Stomach (tissue), 9 donors: ENCODE measurements around the gene GATA6. TPM values are rescaled to one million over a fixed set of nuclear protein-coding genes. Genes with fewer than 3 reads are reported as not detected.

Source experiments
- DNase-seq, 2 donors: peaks; one replicate each; pipeline versions ENCODE4 v3.0.0 to v3.0.0-alpha.2; 2013 to 2019
- H3K27ac ChIP-seq, 5 donors: fragments of 200-600 bp in 4 of 5; sonication (generic) in 4 of 5; one replicate each; pipeline ENCODE4 v1.5.1; 2013 to 2019; ENCODE audit warnings: mild to moderate bottlenecking in 1 of 5, moderate library complexity in 1 of 5
- H3K27me3 ChIP-seq, 3 donors: fragments of 200-600 bp; sonication (generic); one replicate each; pipeline ENCODE4 v1.5.1; 2017 to 2019; ENCODE audit warnings: mixed run types in 1 of 3
- H3K36me3 ChIP-seq, 4 donors: fragments of 200-600 bp; sonication (generic); 1 replicate in 3 of 4; 2 replicates in 1 of 4; pipeline ENCODE4 v1.5.1; 2016 to 2019
- H3K4me1 ChIP-seq, 4 donors: fragments of 200-600 bp; sonication (generic); one replicate each; pipeline ENCODE4 v1.5.1; 2016 to 2019
- H3K4me3 ChIP-seq, 4 donors: fragments of 200-600 bp; sonication (generic) in 3 of 4; one replicate each; pipeline ENCODE4 v1.5.1; 2016 to 2019; ENCODE audit warnings: mild to moderate bottlenecking in 1 of 4
- H3K9me3 ChIP-seq, 4 donors: fragments of 200-600 bp; sonication (generic); one replicate each; pipeline ENCODE4 v1.5.1; 2016 to 2019
- EP300 ChIP-seq: sonication (generic); formaldehyde crosslinking; IDR thresholded peaks from one replicate; pipeline ENCODE4 v1.6.1; 2017; ENCODE audit warnings: antibody characterized with exemption
- POLR2A ChIP-seq, 4 donors: fragments of 450-650 bp; IDR thresholded peaks; one replicate each; pipeline ENCODE4 v1.6.1; 2016; ENCODE audit warnings: antibody characterized with exemption in 4 of 4, control low read depth in 2 of 4, mild to moderate bottlenecking in 1 of 4, moderate library complexity in 1 of 4
- POLR2AphosphoS5 ChIP-seq, 3 donors: sonication (generic); formaldehyde crosslinking; IDR thresholded peaks; one replicate each; pipeline ENCODE4 v1.6.1; 2016; ENCODE audit warnings: antibody characterized with exemption in 3 of 3
- WGBS, 5 donors: extraction: QIAGEN DNeasy Blood & Tissue Kit in 3 of 5; methylation state at CpG; one replicate each; pipeline versions ENCODE4 v1.1.5 to v1.1.7; 2013 to 2018; 5-methylcytosine and 5-hydroxymethylcytosine counted together
- intact Hi-C: fragments of 100-400 bp; cut with DNase I; formaldehyde crosslinking; loops from one replicate; pipeline ENCODE4 v1.15.1; 2023; ENCODE audit warnings: low total_unique reads
- polyA plus RNA-seq, 3 donors: library from polyadenylated mRNA; stranded (reverse); fragments of 200-250 nt; gene quantifications; one replicate each; pipeline ENCODE4 v1.2.3, GENCODE V29; 2013
- total RNA-seq, 5 donors: library from RNA; depleted of rRNA; stranded (reverse); fragments of >200 nt; gene quantifications; one replicate each; pipeline versions ENCODE4 v1.1.0 to v1.2.3, GENCODE V29; 2014 to 2016
- TF ChIP-seq, protein P1 (sequence below), 7 experiments: fragments of 450-650 bp in 4 of 7; fragments of 200-600 bp in 3 of 7; sonication (generic) in 3 of 7; IDR thresholded peaks; one replicate each; pipeline ENCODE4 v1.5.1; 2016 to 2019; ENCODE audit warnings: antibody characterized with exemption in 7 of 7, control low read depth in 2 of 7, mild to moderate bottlenecking in 1 of 7
- donor health status: healthy with polysubstance abuse.
- donor health status: Bipolar disorder and iron deficiency.
- donor health status: healthy.

Gene GATA6
- total and polyA plus RNA-seq, 8 donors = 11.9 to 194 (median 75.7) TPM

DNA sequence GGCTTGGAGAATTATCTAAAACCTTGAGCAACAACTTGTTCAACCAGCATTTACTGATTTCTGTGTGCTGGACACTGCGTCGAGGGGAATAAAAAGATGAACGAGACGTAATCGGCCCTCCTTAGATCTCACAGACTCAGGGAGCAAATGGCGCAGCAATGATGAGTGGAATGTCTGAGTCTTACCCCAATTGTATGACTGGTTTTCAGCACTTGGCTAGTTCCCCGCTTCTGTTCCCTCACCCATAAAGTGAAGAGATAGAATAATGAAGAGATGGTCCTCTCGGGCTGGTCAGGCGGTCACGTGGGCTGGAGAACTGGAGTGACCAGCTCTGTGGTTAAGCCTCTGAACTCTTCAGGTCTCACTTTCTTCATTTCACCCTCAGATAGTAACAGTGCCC is 17.3 kb upstream of the GATA6 start:
- Histone ChIP-seq H3K9me3 (no peaks in the 10 kb centered on the region), H3K4me1 (peaks cover 0 to 7% (median 0%) of the 10 kb centered on the region in 4 donors), H3K4me3 (no peak overlapping the region), H3K27ac (no peak overlapping the region), H3K27me3 (peaks cover 0 to 12% (median 0%) of the 10 kb centered on the region in 3 donors), H3K36me3 (no peaks in the 10 kb centered on the region)
- intact Hi-C loops = no loop called here
- no peak for TF ChIP-seq POLR2A (IDR thresholded peaks at IDR 0.05)
- no peak for TF ChIP-seq EP300
- TF ChIP-seq POLR2AphosphoS5 (IDR thresholded peaks at IDR 0.05) = no peak
- TF ChIP-seq, protein P1, sequence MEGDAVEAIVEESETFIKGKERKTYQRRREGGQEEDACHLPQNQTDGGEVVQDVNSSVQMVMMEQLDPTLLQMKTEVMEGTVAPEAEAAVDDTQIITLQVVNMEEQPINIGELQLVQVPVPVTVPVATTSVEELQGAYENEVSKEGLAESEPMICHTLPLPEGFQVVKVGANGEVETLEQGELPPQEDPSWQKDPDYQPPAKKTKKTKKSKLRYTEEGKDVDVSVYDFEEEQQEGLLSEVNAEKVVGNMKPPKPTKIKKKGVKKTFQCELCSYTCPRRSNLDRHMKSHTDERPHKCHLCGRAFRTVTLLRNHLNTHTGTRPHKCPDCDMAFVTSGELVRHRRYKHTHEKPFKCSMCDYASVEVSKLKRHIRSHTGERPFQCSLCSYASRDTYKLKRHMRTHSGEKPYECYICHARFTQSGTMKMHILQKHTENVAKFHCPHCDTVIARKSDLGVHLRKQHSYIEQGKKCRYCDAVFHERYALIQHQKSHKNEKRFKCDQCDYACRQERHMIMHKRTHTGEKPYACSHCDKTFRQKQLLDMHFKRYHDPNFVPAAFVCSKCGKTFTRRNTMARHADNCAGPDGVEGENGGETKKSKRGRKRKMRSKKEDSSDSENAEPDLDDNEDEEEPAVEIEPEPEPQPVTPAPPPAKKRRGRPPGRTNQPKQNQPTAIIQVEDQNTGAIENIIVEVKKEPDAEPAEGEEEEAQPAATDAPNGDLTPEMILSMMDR (IDR thresholded peaks at IDR 0.05) = no peak
- DNase-seq = no peak
- 87 to 93% (median 88%) methylated on average over 10 of the region's 10 CpGs for WGBS, 5 donors

- intact Hi-C loops = no loop called here
- WGBS, 5 donors = 58 to 77% (median 69%) methylated on average over 3 of the region's 3 CpGs
Measured at GRCh38 chr18:22153428-22153827, 16.0 kb upstream of the GATA6 start.

DNA sequence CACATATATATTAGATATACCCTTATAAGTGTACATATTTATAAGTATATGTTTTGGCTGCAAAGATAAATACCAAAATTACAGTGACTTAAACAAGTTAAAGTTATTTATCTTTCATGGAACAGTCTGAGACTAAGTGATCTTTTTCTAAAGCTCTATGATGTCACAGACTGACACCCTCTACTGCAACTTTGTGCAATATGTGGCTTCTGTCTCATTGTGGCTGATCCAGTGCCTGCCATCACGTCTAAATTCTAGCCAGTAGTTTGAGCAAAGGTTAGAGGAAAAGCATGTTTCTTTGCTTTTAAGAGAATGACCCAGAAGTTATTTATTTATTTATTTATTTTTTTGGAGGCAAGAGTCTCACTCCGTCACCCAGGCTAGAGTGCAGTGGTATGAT is 13.8 kb upstream of the GATA6 start:
- TF ChIP-seq, protein P1 (IDR thresholded peaks at IDR 0.05) = no peak
- TF ChIP-seq POLR2AphosphoS5 (IDR thresholded peaks at IDR 0.05) = no peak
- no peak for TF ChIP-seq EP300
- TF ChIP-seq POLR2A (IDR thresholded peaks at IDR 0.05) = no peak
- no peak for DNase-seq
- H3K9me3 ChIP-seq = no peaks in the 10 kb centered on the region
- no peaks in the 10 kb centered on the region for H3K36me3 ChIP-seq
- 74 to 78% (median 75%) methylated on average over 2 of the region's 2 CpGs for WGBS, 5 donors
- intact Hi-C loops = no loop called here
- H3K27me3 ChIP-seq = peaks cover 0 to 12% (median 0%) of the 10 kb centered on the region in 3 donors
- H3K4me3 ChIP-seq = no peak overlapping the region
- peaks cover 0 to 7% (median 0%) of the 10 kb centered on the region in 4 donors for H3K4me1 ChIP-seq
- H3K27ac ChIP-seq = no peak overlapping the region

More at GRCh38 chr18:22153428-22153827, 16.0 kb upstream of the GATA6 start:
- Histone ChIP-seq H3K36me3 (no peaks in the 10 kb centered on the region), H3K27me3 (peaks cover 0 to 12% (median 0%) of the 10 kb centered on the region in 3 donors), H3K9me3 (no peaks in the 10 kb centered on the region), H3K27ac (no peak overlapping the region), H3K4me3 (no peak overlapping the region), H3K4me1 (peaks cover 0 to 7% (median 0%) of the 10 kb centered on the region in 4 donors)
- no peak for DNase-seq
- TF ChIP-seq, protein P1 (IDR thresholded peaks at IDR 0.05) = no peak
- TF ChIP-seq POLR2AphosphoS5 (IDR thresholded peaks at IDR 0.05) (peak in 1 of 3 donors; percentile 10), EP300 (no peak), POLR2A (IDR thresholded peaks at IDR 0.05) (no peak)

DNA sequence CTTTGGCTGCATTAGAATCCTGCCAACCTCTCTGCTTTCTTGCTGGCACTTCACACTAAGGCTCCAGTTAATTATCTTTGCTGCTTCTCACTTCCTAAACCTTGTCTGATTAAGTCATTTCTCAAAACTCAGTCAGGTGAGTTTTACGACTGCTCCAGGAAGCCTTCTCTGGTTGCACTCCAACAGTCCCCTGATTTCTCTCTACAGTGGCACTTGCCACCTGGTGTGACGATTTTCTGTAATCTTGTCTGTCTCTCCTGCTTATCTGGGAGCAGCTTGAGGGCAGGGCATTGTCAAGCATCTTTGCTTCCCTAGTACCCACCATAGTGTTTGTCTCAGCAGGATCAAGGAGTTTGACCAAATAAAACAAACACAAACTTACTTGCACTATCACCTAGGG is 10.4 kb upstream of the GATA6 start:
- 32 to 51% (median 47%) methylated on average over 2 of the region's 2 CpGs for WGBS, 5 donors
- peaks cover 0 to 14% (median 7%) of the 10 kb centered on the region in 4 donors for H3K4me1 ChIP-seq
- no peak overlapping the region for H3K4me3 ChIP-seq
- H3K36me3 ChIP-seq = no peaks in the 10 kb centered on the region
- no peak for DNase-seq
- no peak overlapping the region for H3K27ac ChIP-seq
- H3K27me3 ChIP-seq = peaks cover 0 to 41% (median 3%) of the 10 kb centered on the region in 3 donors
- TF ChIP-seq POLR2A (IDR thresholded peaks at IDR 0.05) (no peak), POLR2AphosphoS5 (IDR thresholded peaks at IDR 0.05) (no peak), EP300 (no peak)
- TF ChIP-seq, protein P1 (IDR thresholded peaks at IDR 0.05) = no peak
- intact Hi-C loops = no loop called here
- H3K9me3 ChIP-seq = no peaks in the 10 kb centered on the region
